Measurements from ENCODE around the gene KRTAP4-16.
"Not testable (repeated sequence)": the region's sequence is repeated elsewhere in the genome, so short reads cannot be mapped to it uniquely, and the experiment has no call there.

The KRTAP4-16 gene

GRCh38 chr17:41118721-41119120 is 16.7 kb upstream of the KRTAP4-16 start:
- DNase-seq: no peak

DNA sequence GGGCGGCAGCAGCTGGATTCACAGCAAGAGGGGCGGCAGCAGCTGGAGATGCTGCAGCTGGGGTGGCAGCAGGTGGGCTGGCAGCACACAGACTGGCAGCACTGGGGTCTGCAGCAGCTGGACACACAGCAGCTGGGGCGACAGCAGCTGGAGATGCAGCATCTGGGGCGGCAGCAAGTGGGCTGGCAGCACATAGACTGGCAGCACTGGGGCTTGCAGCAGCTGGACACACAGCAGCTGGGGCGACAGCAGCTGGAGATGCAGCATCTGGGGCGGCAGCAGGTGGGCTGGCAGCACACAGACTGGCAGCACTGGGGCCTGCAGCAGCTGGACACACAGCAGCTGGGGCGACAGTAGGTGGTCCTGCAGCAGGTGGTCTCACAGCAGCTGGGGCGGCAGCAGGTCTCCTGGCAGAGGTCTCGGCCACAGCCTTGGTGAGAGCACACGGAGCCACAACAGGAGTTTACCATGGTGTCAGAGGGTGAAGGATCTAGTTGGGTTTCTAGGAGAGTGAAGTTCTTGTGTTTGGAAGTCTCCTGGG is 15.9 kb upstream of the KRTAP4-16 start, which contains the start of gene KRTAP4-11:
TSS of gene KRTAP4-11 (minus strand) at position 528 of the 541 bp plus-strand sequence. CDS start at position 470, 58 bp downstream.
- not testable (repeated sequence) for DNase-seq

DNA sequence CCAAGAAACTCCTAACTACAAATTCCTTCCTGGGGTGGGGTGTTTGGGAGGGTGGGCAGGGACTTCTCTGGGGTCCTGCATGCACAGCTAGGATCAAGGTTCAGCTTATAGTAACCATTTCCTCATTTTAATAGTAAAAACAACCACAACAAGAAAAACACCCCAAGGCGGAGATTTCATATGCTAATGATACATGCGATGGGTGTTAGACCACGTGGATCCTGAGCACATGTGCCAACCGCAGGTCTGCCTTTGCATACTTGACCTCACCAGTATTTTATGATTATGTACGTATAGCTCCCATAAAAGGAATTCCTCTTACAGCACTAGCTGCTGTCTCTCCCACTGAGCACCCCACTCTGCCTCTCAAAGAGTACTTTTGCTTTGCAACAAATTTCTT is 14.3 kb upstream of the KRTAP4-16 start:
- no peak for DNase-seq

DNA sequence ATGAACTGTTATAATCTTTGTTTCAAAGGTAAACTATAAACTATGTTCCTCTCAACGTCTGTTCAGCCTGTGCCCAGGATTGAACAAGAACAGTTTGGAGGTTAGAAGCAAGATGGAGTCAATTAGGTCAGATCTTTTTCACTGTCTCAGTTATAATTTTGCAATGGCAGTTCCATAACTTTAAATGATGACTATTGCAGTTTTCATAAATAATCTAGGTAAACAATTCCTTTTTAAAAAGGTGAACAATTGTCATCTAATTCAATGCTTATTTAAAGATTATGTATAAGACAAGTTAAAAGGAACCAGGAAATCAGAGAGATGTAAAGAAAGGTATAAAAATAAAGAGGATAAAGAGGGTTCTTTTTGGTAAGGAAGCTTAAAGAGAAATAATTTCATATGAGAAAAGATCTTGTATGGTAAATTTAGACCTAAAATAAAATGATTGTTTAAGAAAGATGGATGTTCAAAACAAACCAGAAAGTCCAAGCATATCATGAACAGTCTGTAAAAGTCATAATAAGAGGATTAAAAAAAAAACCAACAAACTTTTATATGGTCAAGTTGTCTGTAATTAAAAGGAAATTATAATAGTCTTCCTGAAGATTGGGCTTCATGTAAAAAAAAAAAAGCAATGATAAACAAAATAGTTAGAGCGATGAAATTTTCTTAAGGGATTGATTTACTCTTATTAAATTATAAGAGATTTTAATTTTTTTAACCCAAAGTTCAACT is 9.3 kb upstream of the KRTAP4-16 start:
- DNase-seq: no peak

DNA sequence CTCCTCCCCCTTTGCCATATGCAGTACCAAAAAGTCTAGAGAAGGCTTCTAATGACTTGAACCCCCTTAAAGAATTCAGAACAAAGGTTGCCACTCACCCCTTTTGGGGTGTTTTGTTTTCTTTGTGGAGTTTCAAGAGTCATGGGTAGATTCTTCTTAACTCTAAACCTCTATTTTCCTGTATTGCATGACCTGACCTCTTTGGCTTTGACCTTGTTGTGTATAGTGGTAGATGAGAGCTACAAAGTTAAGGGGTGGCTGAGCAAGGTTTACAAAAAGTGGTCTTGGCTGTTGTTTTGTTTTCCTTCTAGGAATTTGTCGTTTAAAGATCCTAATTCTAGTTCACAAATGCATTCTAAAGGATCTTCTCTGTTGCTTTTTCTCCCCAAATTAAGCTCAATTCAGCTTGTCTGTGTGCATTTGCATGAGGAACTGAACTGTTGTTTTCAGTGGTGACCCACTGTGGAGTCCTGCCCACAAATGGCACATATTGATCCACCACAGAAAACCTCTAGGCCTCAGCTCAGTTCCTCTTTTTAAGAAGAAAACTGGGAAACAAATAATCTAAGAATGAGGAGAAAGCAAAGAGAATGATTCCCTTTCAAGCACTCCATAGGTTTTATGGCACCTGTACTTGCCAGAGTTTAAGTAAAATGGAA is 6.8 kb upstream of the KRTAP4-16 start:
- DNase-seq: not testable (repeated sequence)

GRCh38 chr17:41107941-41108450 is 6.0 kb upstream of the KRTAP4-16 start:
- no peak for DNase-seq

- not testable (repeated sequence) for DNase-seq
These were observed 3.3 kb upstream of the KRTAP4-16 start, which contains the start of gene KRTAP4-9 for GRCh38 chr17:41105347-41105746. Gene KRTAP4-9, plus strand, starts transcription at chr17:41105389. Its CDS starts 0 bp downstream, at chr17:41105389.

GRCh38 chr17:41104386-41105038 is 2.5 kb upstream of the KRTAP4-16 start:
- not testable (repeated sequence) for DNase-seq

GRCh38 chr17:41103896-41104295 is 1.9 kb upstream of the KRTAP4-16 start:
- DNase-seq: no peak

DNA sequence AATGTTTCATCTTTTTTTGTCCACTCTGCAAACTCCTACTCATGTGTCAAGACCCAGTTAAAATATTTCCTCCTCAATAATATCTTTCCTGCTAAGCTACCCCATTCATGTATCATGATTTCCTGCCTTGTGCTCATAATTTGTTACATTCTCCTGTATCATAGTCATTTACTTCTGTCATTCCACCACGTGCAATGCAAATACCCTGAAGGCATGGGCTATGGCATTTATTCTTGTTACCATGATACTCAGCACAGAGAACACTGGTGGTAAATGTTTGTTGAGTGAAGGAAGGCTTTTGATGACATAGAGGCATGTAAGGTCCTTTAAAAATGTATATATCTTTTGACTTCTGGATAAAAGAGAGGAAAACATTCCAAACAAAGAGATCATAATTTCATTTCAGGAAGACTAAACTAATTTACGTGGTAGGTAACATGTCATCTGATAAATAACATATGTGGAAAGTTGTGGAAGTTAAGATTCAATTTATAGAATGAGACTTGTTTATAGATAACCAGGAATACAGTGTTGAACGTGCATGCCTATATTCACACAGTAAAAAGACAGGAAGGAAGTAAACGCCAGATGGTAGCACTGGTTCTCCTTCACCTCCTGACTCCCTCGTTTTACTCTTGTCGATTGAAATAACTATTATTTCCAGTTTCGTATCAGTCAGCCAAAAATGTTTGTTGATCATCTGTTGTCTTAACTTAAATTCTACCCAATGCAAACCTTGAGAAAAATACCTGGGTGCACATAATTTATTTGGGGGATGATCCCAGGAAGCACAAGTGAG is 2.1 kb downstream of the KRTAP4-16 start:
- not testable (repeated sequence) for DNase-seq

GRCh38 chr17:41098481-41098880 is 3.5 kb downstream of the KRTAP4-16 start:
- no peak for DNase-seq

- DNase-seq: no peak
These were observed 4.0 kb downstream of the KRTAP4-16 start, which contains the start of gene KRTAP4-8 for GRCh38 chr17:41098042-41098441. Gene KRTAP4-8, minus strand, starts transcription at chr17:41098142. Its CDS starts 58 bp downstream, at chr17:41098084.

- no peak for DNase-seq
These were observed 6.0 kb downstream of the KRTAP4-16 start for GRCh38 chr17:41096055-41096454.

DNA sequence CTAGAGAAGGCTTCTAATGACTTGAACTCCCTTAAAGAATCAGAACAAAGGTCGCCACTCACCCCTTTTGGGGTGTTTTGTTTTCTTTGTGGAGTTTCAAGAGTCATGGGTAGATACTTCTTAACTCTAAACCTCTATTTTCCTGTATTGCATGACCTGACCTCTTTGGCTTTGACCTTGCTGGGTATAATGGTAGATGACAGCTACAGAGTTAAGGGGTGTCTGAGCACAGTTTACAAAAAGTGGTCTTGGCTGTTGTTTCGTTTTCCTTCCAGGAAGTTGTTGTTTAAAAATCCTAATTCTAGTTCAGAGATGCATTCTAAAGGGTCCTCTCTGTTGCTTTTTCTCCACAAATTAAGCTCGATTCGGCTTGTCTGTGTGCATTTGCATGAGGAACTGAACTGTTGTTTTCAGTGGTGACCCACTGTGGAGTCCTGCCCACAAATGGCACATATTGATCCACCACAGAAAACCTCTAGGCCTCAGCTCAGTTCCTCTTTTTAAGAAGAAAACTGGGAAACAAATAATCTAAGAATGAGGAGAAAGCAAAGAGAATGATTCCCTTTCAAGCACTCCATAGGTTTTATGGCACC is 13.2 kb downstream of the KRTAP4-16 start:
- not testable (repeated sequence) for DNase-seq

DNA sequence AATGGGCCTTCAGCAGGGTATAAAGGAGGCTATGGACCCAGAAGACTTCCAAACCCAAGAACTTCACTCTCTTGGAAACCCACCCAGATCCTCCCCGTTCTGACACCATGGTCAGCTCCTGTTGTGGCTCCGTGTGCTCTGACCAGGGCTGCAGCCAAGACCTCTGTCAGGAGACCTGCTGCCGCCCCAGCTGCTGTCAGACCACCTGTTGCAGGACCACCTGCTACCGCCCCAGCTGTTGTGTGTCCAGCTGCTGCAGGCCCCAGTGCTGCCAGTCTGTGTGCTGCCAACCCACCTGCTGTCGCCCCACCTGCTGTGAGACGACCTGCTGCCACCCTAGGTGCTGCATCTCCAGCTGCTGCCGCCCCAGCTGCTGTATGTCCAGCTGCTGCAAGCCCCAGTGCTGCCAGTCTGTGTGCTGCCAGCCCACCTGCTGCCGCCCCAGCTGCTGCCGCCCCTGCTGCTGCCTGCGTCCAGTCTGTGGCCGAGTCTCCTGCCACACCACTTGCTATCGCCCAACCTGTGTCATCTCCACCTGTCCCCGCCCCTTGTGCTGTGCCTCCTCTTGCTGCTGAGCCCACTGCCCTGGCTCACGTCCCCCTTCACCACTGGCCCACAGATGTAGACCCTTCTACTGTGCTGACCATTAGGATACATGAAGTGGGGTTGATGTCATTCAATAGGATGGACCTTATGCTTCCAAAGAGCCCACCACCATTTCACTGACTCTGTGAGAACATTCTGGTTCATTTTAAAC is 17.7 kb downstream of the KRTAP4-16 start, which contains the start of gene KRTAP4-7:
TSS of gene KRTAP4-7 (plus strand) at position 51 of the 757 bp plus-strand sequence. CDS start at position 108, 57 bp downstream.
- DNase-seq: not testable (repeated sequence)

DNA sequence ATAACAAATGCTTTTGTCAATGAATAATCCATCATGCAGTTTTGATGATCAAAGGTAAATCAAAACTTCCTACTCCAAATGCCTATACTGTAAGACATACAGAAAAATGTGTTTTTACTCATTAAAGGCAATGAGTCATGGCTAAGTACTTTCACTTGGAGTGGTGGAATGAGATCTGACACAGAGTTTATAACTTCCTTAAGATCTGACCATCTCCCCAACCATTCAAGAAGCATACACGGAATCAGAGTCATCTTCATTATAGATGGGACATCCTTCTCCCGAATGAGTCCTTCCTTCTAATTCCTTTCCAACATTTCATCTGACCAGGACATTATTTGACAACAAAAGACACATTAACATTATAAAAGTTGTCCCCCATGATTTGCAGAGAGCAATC is 18.6 kb downstream of the KRTAP4-16 start:
- DNase-seq: not testable (repeated sequence)

GRCh38 chr17:41082626-41083025 is 19.4 kb downstream of the KRTAP4-16 start:
- no peak for DNase-seq

GRCh38 chr17:41076788-41077187 is 25.2 kb downstream of the KRTAP4-16 start:
- no peak for DNase-seq

DNA sequence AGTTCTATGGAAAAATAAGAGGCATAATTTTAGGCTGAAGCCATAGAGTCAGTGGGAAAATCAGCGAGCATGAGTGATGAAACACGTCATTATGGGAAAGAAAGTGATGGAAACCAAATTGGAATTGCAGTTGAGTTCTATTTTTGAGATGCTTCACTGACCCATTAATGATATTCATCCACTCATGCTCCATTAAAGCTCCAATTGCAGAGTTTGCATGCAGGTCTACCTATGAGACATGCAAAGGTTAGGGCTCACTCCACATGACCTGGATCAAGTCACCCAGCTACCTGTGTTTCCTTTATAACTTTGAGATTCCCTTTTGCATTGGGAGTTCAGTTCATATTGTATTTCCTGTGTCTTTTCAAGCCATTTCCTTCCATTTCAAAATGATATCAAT is 28.3 kb downstream of the KRTAP4-16 start:
- no peak for DNase-seq

GRCh38 chr17:41071606-41072360 is 30.2 kb downstream of the KRTAP4-16 start:
- DNase-seq: no peak
